Naive B cell (primary cell): ENCODE results near the gene KCNH6. TPM values are rescaled to one million over a fixed set of nuclear protein-coding genes. Genes with fewer than 3 reads are reported as not detected.

Experiments
- ATAC-seq, 2 donors: fragments of 150-1000 bp; cut with Tn5 transposase; 2 replicates each; pipeline ENCODE4 v1.10.0; 2021; ENCODE audit warnings: low read depth in 2 of 2, mild to moderate bottlenecking in 2 of 2, moderate library complexity in 2 of 2
- DNase-seq: peaks from one replicate; pipeline ENCODE4 v3.0.0; 2022
- H3K27ac Mint-ChIP-seq, 6 donors: one replicate each; pipeline ENCODE4 v1.8.0; 2020 to 2022; ENCODE audit warnings: mild to moderate bottlenecking in 6 of 6, mixed read lengths in 6 of 6, moderate library complexity in 5 of 6, inconsistent platforms in 2 of 6
- H3K27me3 Mint-ChIP-seq, 3 donors: one replicate each; pipeline ENCODE4 v1.8.0; 2021 to 2022; ENCODE audit warnings: mixed read lengths in 3 of 3, mild to moderate bottlenecking in 1 of 3
- H3K36me3 Mint-ChIP-seq, 2 donors: one replicate each; pipeline ENCODE4 v1.8.0; 2020 to 2022; ENCODE audit warnings: mixed read lengths in 2 of 2, inconsistent platforms in 1 of 2, mild to moderate bottlenecking in 1 of 2
- H3K4me1 Mint-ChIP-seq, 3 donors: one replicate each; pipeline ENCODE4 v1.8.0; 2020 to 2022; ENCODE audit warnings: mixed read lengths in 3 of 3, inconsistent platforms in 1 of 3, mild to moderate bottlenecking in 1 of 3, moderate library complexity in 1 of 3
- H3K4me3 Mint-ChIP-seq, 8 donors: one replicate each; pipeline ENCODE4 v1.8.0; 2020 to 2022; ENCODE audit warnings: mild to moderate bottlenecking in 8 of 8, mixed read lengths in 8 of 8, moderate library complexity in 8 of 8, inconsistent platforms in 2 of 8
- H3K9me3 Mint-ChIP-seq, 7 donors: one replicate each; pipeline ENCODE4 v1.8.0; 2020 to 2022; ENCODE audit warnings: mixed read lengths in 7 of 7, mild to moderate bottlenecking in 5 of 7, inconsistent platforms in 2 of 7, moderate library complexity in 1 of 7
- polyA plus RNA-seq, 6 donors: library from polyadenylated mRNA; unstranded; fragments of 300-500 nt; fragmentation: Illumina TruSeq; gene quantifications; one replicate each; pipeline ENCODE4 v1.2.3, GENCODE V29; 2021; ENCODE audit warnings: low read depth in 6 of 6

KCNH6 gene
- polyA plus RNA-seq, 6 donors from 2014 or later, result not detected

DNA sequence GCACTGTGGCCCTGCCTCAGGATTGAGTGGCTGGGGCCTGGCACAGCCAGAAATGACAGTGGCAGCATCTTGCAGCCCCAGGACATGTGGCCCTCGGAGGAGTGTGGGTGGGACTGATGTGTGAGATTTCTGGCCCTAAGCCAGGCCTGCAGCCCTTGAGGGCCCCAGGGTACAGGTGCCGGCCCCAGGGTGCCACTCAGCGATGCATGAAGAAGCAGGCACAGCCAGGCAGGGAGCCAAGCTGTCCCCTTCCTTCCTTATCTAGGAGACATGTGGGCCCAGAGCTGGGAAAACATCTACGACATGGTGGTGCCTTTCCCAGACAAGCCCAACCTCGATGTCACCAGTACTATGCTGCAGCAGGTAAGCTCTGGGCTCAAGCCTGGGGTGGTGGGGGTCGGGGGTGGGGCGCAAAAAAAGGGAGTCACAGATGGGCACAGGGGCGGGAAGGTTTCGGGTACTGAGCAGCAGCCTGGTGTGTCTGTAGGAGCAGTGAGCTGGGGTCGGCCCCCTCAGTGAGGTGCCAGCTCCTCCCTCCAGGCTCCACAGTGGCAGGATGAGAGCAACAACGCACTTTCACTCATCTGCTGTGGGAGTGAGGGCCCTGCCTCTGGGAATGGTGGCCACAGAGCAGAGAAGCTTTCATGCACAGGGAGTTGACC lies 42.2 kb upstream of the KCNH6 start:
- peaks cover 6 to 47% (median 37%) of the 10 kb centered on the region in 3 donors for H3K27me3 Mint-ChIP-seq
- DNase-seq (no peak), ATAC-seq (no peak)
- peak overlapping the region in 1 of 6 donors; percentile 11 for H3K27ac Mint-ChIP-seq
- no peak overlapping the region for H3K4me3 Mint-ChIP-seq
- H3K4me1 Mint-ChIP-seq, result peaks cover 11 to 18% (median 13%) of the 10 kb centered on the region in 3 donors
- no peaks in the 10 kb centered on the region for H3K9me3 Mint-ChIP-seq
- H3K36me3 Mint-ChIP-seq, result no peaks in the 10 kb centered on the region

DNA sequence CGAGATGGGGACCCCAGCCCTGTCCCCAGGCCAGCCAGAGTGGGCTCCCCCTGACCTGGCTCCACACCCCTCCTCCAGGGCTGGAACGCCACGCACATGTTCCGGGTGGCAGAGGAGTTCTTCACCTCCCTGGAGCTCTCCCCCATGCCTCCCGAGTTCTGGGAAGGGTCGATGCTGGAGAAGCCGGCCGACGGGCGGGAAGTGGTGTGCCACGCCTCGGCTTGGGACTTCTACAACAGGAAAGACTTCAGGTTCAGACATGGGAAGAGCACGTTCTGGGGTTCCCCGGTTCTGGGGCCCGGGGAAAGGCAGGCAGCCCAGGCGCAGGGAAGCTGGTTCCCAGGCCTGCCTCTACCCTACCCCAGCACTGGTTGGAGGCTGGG lies 41.7 kb upstream of the KCNH6 start:
- DNase-seq (no peak), ATAC-seq (no peak)
- Mint-ChIP-seq H3K9me3 (no peaks in the 10 kb centered on the region), H3K4me3 (no peak overlapping the region), H3K36me3 (no peaks in the 10 kb centered on the region), H3K27ac (no peak overlapping the region), H3K27me3 (peaks cover 9 to 45% (median 36%) of the 10 kb centered on the region in 3 donors), H3K4me1 (peaks cover 13 to 16% (median 13%) of the 10 kb centered on the region in 3 donors)

GRCh38 chr17:63482509-63482908 lies 40.6 kb upstream of the KCNH6 start:
- peaks cover 11 to 14% (median 11%) of the 10 kb centered on the region in 3 donors for H3K4me1 Mint-ChIP-seq
- no peaks in the 10 kb centered on the region for H3K9me3 Mint-ChIP-seq
- peak overlapping the region in 1 of 8 donors; percentile 50 for H3K4me3 Mint-ChIP-seq
- no peak for ATAC-seq
- H3K27me3 Mint-ChIP-seq, result peaks cover 11 to 43% (median 34%) of the 10 kb centered on the region in 3 donors
- no peaks in the 10 kb centered on the region for H3K36me3 Mint-ChIP-seq
- DNase-seq, result no peak
- no peak overlapping the region for H3K27ac Mint-ChIP-seq

- H3K36me3 Mint-ChIP-seq, result no peaks in the 10 kb centered on the region
- DNase-seq (no peak), ATAC-seq (no peak)
- H3K4me3 Mint-ChIP-seq, result peak overlapping the region in 1 of 8 donors; percentile 50
- H3K27me3 Mint-ChIP-seq, result peaks cover 12 to 38% (median 28%) of the 10 kb centered on the region in 3 donors
- H3K9me3 Mint-ChIP-seq, result no peaks in the 10 kb centered on the region
- peak overlapping the region in 1 of 6 donors; percentile 39 for H3K27ac Mint-ChIP-seq
- H3K4me1 Mint-ChIP-seq, result peaks cover 5 to 9% (median 7%) of the 10 kb centered on the region in 3 donors
Observed at GRCh38 chr17:63483038-63483437, 40.1 kb upstream of the KCNH6 start.

- Mint-ChIP-seq H3K27ac (no peak overlapping the region), H3K4me3 (no peak overlapping the region), H3K36me3 (no peaks in the 10 kb centered on the region), H3K27me3 (peaks cover 10 to 36% (median 22%) of the 10 kb centered on the region in 3 donors), H3K4me1 (peaks cover 2 to 6% (median 5%) of the 10 kb centered on the region in 3 donors), H3K9me3 (no peaks in the 10 kb centered on the region)
- ATAC-seq (no peak), DNase-seq (no peak)
Observed at GRCh38 chr17:63483655-63484575, 39.2 kb upstream of the KCNH6 start.

GRCh38 chr17:63486317-63487013 lies 36.7 kb upstream of the KCNH6 start:
- H3K9me3 Mint-ChIP-seq, result no peaks in the 10 kb centered on the region
- H3K4me3 Mint-ChIP-seq, result no peak overlapping the region
- no peak overlapping the region for H3K27ac Mint-ChIP-seq
- H3K4me1 Mint-ChIP-seq, result peaks cover 0 to 2% (median 0%) of the 10 kb centered on the region in 3 donors
- H3K36me3 Mint-ChIP-seq, result no peaks in the 10 kb centered on the region
- no peak for ATAC-seq
- peaks cover 11 to 25% (median 14%) of the 10 kb centered on the region in 3 donors for H3K27me3 Mint-ChIP-seq
- no peak for DNase-seq

DNA sequence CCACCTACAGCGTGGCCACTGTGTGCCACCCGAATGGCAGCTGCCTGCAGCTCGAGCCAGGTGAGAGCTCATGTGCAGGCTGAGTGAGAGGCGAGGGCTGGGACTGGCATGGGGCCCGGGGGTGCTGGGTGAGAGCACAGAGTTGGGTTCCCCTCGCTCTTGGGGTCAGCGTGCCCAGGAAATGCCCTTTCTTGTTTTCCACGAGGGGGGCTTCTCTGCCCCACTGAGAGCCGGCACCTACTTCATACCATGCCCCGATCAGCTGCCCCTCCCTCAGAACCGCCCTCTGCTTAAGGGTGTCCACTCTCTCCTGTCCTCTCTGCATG lies 36.2 kb upstream of the KCNH6 start:
- ATAC-seq (no peak), DNase-seq (no peak)
- Mint-ChIP-seq H3K4me3 (no peak overlapping the region), H3K4me1 (peaks cover 0 to 2% (median 0%) of the 10 kb centered on the region in 3 donors), H3K27ac (peak overlapping the region in 1 of 6 donors; percentile 64), H3K36me3 (no peaks in the 10 kb centered on the region), H3K9me3 (no peaks in the 10 kb centered on the region), H3K27me3 (peaks cover 11 to 25% (median 14%) of the 10 kb centered on the region in 3 donors)

DNA sequence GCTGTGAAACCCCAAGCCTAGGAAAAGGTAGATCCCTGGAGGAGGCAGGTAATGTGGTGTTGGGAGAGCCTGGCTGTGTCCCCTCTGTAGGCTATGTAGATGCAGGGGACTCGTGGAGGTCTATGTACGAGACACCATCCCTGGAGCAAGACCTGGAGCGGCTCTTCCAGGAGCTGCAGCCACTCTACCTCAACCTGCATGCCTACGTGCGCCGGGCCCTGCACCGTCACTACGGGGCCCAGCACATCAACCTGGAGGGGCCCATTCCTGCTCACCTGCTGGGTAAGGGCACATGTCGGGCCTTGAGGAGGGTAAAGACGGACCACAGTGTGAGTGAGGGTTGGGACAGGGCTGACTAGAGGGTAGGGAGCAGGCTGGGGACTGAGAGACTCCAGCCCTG lies 34.3 kb upstream of the KCNH6 start:
- Mint-ChIP-seq H3K36me3 (no peaks in the 10 kb centered on the region), H3K27ac (no peak overlapping the region), H3K27me3 (peaks cover 0 to 14% (median 14%) of the 10 kb centered on the region in 3 donors), H3K9me3 (no peaks in the 10 kb centered on the region), H3K4me3 (no peak overlapping the region), H3K4me1 (peaks cover 0 to 2% (median 0%) of the 10 kb centered on the region in 3 donors)
- ATAC-seq, result no peak
- no peak for DNase-seq

DNA sequence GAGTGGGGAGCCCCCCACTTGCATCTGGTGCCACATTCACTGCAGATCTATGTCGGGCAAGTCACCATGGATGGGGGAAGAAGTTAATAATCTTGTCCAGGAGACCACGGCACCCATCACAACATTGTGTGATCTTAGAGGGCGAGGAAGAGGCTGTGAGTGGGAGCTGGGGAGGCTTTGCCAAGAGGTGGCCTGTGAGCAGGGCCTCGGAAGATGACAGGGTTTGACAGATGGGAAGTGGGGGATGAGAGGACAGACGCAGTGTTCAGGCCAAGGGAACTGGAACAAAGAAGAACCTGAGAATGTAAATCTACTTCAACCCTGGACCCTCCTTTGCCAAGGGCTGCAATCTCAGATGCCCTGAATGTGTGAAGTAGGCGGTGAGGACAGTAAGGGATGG lies 33.9 kb upstream of the KCNH6 start:
- Mint-ChIP-seq H3K9me3 (no peaks in the 10 kb centered on the region), H3K27ac (no peak overlapping the region), H3K27me3 (peaks cover 0 to 14% (median 14%) of the 10 kb centered on the region in 3 donors), H3K4me1 (peaks cover 0 to 2% (median 0%) of the 10 kb centered on the region in 3 donors), H3K4me3 (no peak overlapping the region), H3K36me3 (no peaks in the 10 kb centered on the region)
- ATAC-seq (no peak), DNase-seq (no peak)

DNA sequence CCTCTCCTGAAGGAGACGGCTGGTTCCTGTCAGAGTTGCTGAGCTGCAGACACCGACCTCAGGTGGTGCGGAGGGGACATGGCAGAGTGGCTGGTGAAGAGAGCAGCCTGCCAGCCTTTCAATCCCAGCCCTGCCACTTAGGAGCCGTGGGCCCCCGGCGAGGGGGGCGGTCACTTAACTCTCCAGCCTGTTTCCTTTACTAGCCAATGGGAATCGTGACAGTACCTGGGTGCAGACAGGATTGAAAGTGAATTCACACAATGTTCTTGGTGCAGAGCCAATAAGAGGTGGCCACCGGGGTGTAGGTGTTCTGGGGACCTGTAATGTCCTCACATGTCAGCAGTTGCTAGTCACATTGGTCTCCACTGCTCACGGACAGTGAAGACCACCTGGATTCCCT lies 32.8 kb upstream of the KCNH6 start:
- DNase-seq (no peak), ATAC-seq (no peak)
- H3K4me3 Mint-ChIP-seq, result no peak overlapping the region
- H3K4me1 Mint-ChIP-seq, result peaks cover 0 to 2% (median 0%) of the 10 kb centered on the region in 3 donors
- H3K9me3 Mint-ChIP-seq, result no peaks in the 10 kb centered on the region
- peaks cover 0 to 14% (median 14%) of the 10 kb centered on the region in 3 donors for H3K27me3 Mint-ChIP-seq
- no peak overlapping the region for H3K27ac Mint-ChIP-seq
- no peaks in the 10 kb centered on the region for H3K36me3 Mint-ChIP-seq

- Mint-ChIP-seq H3K27me3 (peaks cover 0 to 14% (median 13%) of the 10 kb centered on the region in 3 donors), H3K4me1 (peaks cover 0 to 2% (median 0%) of the 10 kb centered on the region in 3 donors), H3K4me3 (no peak overlapping the region), H3K36me3 (no peaks in the 10 kb centered on the region), H3K9me3 (no peaks in the 10 kb centered on the region), H3K27ac (no peak overlapping the region)
- no peak for DNase-seq
- no peak for ATAC-seq
Observed at GRCh38 chr17:63490858-63491400, 32.2 kb upstream of the KCNH6 start.

GRCh38 chr17:63491413-63491812 lies 31.7 kb upstream of the KCNH6 start:
- no peaks in the 10 kb centered on the region for H3K4me1 Mint-ChIP-seq
- H3K27me3 Mint-ChIP-seq, result peaks cover 0 to 14% (median 10%) of the 10 kb centered on the region in 3 donors
- no peak overlapping the region for H3K4me3 Mint-ChIP-seq
- H3K36me3 Mint-ChIP-seq, result no peaks in the 10 kb centered on the region
- DNase-seq (no peak), ATAC-seq (no peak)
- H3K9me3 Mint-ChIP-seq, result no peaks in the 10 kb centered on the region
- H3K27ac Mint-ChIP-seq, result no peak overlapping the region

DNA sequence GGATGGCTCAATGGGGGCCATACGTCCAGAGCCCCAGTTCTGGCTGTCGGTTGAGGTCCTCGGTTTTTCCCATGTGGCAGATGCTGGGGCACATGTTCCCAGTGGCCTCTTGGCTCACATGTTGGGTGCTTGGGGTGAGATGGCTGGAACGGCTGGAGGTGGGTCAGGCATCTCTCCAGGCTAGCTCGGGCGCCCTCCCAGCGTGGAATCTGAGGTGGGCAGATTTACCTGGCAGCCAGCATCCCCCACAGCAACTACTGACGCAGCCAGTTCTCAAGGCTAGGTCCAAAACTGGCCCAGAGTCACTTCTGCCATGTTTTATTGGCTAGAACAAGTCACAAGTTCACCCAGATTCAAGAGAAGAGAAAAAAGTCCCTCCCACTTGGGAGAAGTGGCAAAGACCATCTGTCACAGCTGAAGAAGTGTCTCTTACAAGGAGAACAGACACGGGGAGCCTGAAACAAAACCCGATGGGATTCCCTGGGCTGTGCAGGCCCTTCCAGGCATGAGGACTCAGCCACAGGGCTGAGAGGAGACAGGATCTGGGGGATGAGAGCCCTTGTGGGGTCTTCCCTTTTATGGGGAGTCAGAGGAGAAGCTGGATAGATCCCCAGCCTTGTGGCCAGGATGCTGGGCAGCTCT lies 31.1 kb upstream of the KCNH6 start:
- no peak for ATAC-seq
- peaks cover 0 to 14% (median 10%) of the 10 kb centered on the region in 3 donors for H3K27me3 Mint-ChIP-seq
- H3K9me3 Mint-ChIP-seq, result no peaks in the 10 kb centered on the region
- no peak for DNase-seq
- H3K4me1 Mint-ChIP-seq, result no peaks in the 10 kb centered on the region
- H3K27ac Mint-ChIP-seq, result peak overlapping the region in 1 of 6 donors; percentile 81
- H3K4me3 Mint-ChIP-seq, result no peak overlapping the region
- H3K36me3 Mint-ChIP-seq, result no peaks in the 10 kb centered on the region
